Stomach (tissue), 9 donors: ENCODE measurements around the gene PDE9A. TPM values are rescaled to one million over a fixed set of nuclear protein-coding genes. Genes with fewer than 3 reads are reported as not detected.

ENCODE experiments used
- DNase-seq, 2 donors: peaks; one replicate each; pipeline versions ENCODE4 v3.0.0 to v3.0.0-alpha.2; 2013 to 2019
- H3K27ac ChIP-seq, 5 donors: fragments of 200-600 bp in 4 of 5; sonication (generic) in 4 of 5; one replicate each; pipeline ENCODE4 v1.5.1; 2013 to 2019; ENCODE audit warnings: mild to moderate bottlenecking in 1 of 5, moderate library complexity in 1 of 5
- H3K27me3 ChIP-seq, 3 donors: fragments of 200-600 bp; sonication (generic); one replicate each; pipeline ENCODE4 v1.5.1; 2017 to 2019; ENCODE audit warnings: mixed run types in 1 of 3
- H3K36me3 ChIP-seq, 4 donors: fragments of 200-600 bp; sonication (generic); 1 replicate in 3 of 4; 2 replicates in 1 of 4; pipeline ENCODE4 v1.5.1; 2016 to 2019
- H3K4me1 ChIP-seq, 4 donors: fragments of 200-600 bp; sonication (generic); one replicate each; pipeline ENCODE4 v1.5.1; 2016 to 2019
- H3K4me3 ChIP-seq, 4 donors: fragments of 200-600 bp; sonication (generic) in 3 of 4; one replicate each; pipeline ENCODE4 v1.5.1; 2016 to 2019; ENCODE audit warnings: mild to moderate bottlenecking in 1 of 4
- H3K9me3 ChIP-seq, 4 donors: fragments of 200-600 bp; sonication (generic); one replicate each; pipeline ENCODE4 v1.5.1; 2016 to 2019
- CTCF ChIP-seq, 7 experiments: fragments of 450-650 bp in 4 of 7; fragments of 200-600 bp in 3 of 7; sonication (generic) in 3 of 7; IDR thresholded peaks; one replicate each; pipeline ENCODE4 v1.5.1; 2016 to 2019; ENCODE audit warnings: antibody characterized with exemption in 7 of 7, control low read depth in 2 of 7, mild to moderate bottlenecking in 1 of 7
- EP300 ChIP-seq: sonication (generic); formaldehyde crosslinking; IDR thresholded peaks from one replicate; pipeline ENCODE4 v1.6.1; 2017; ENCODE audit warnings: antibody characterized with exemption
- POLR2A ChIP-seq, 4 donors: fragments of 450-650 bp; IDR thresholded peaks; one replicate each; pipeline ENCODE4 v1.6.1; 2016; ENCODE audit warnings: antibody characterized with exemption in 4 of 4, control low read depth in 2 of 4, mild to moderate bottlenecking in 1 of 4, moderate library complexity in 1 of 4
- POLR2AphosphoS5 ChIP-seq, 3 donors: sonication (generic); formaldehyde crosslinking; IDR thresholded peaks; one replicate each; pipeline ENCODE4 v1.6.1; 2016; ENCODE audit warnings: antibody characterized with exemption in 3 of 3
- WGBS, 5 donors: extraction: QIAGEN DNeasy Blood & Tissue Kit in 3 of 5; methylation state at CpG; one replicate each; pipeline versions ENCODE4 v1.1.5 to v1.1.7; 2013 to 2018; 5-methylcytosine and 5-hydroxymethylcytosine counted together
- intact Hi-C: fragments of 100-400 bp; cut with DNase I; formaldehyde crosslinking; loops from one replicate; pipeline ENCODE4 v1.15.1; 2023; ENCODE audit warnings: low total_unique reads
- polyA plus RNA-seq, 3 donors: library from polyadenylated mRNA; stranded (reverse); fragments of 200-250 nt; gene quantifications; one replicate each; pipeline ENCODE4 v1.2.3, GENCODE V29; 2013
- total RNA-seq, 5 donors: library from RNA; depleted of rRNA; stranded (reverse); fragments of >200 nt; gene quantifications; one replicate each; pipeline versions ENCODE4 v1.1.0 to v1.2.3, GENCODE V29; 2014 to 2016
- donor health status: healthy with polysubstance abuse.
- donor health status: Bipolar disorder and iron deficiency.
- donor health status: healthy.

Gene PDE9A
- total and polyA plus RNA-seq, 8 donors = 6.4 to 77.1 (median 11.9) TPM

GRCh38 chr21:42635848-42636519, 17.4 kb upstream of the PDE9A start:
- H3K4me3 ChIP-seq = no peak overlapping the region
- H3K27ac ChIP-seq = peak overlapping the region in 1 of 5 donors; percentile 13
- H3K9me3 ChIP-seq = no peaks in the 10 kb centered on the region
- peaks cover 0 to 48% (median 0%) of the 10 kb centered on the region in 3 donors for H3K27me3 ChIP-seq
- WGBS, 5 donors = 67 to 86% (median 73%) methylated on average over 6 of the region's 6 CpGs
- H3K36me3 ChIP-seq = no peaks in the 10 kb centered on the region
- TF ChIP-seq EP300 (no peak), CTCF (IDR thresholded peaks at IDR 0.05) (no peak), POLR2AphosphoS5 (IDR thresholded peaks at IDR 0.05) (no peak), POLR2A (IDR thresholded peaks at IDR 0.05) (no peak)
- DNase-seq = no peak
- H3K4me1 ChIP-seq = peaks cover 0 to 27% (median 20%) of the 10 kb centered on the region in 4 donors
- intact Hi-C loops = no loop called here

- Histone ChIP-seq H3K4me1 (peaks cover 0 to 31% (median 24%) of the 10 kb centered on the region in 4 donors), H3K27ac (peak overlapping the region in 1 of 5 donors; percentile 13), H3K9me3 (no peaks in the 10 kb centered on the region), H3K36me3 (no peaks in the 10 kb centered on the region), H3K4me3 (no peak overlapping the region), H3K27me3 (peaks cover 0 to 55% (median 0%) of the 10 kb centered on the region in 3 donors)
- no peak for DNase-seq
- intact Hi-C loops = no loop called here
- peak in 1 of 3 donors; percentile 16 for TF ChIP-seq POLR2AphosphoS5 (IDR thresholded peaks at IDR 0.05)
- no peak for TF ChIP-seq POLR2A (IDR thresholded peaks at IDR 0.05)
- WGBS, 5 donors = 50 to 63% (median 58%) methylated on average over 10 of the region's 10 CpGs
Measured at GRCh38 chr21:42636520-42637266, 16.7 kb upstream of the PDE9A start.

GRCh38 chr21:42637267-42638041, 16.0 kb upstream of the PDE9A start:
- Histone ChIP-seq H3K4me1 (peaks cover 0 to 31% (median 24%) of the 10 kb centered on the region in 4 donors), H3K4me3 (no peak overlapping the region), H3K9me3 (no peaks in the 10 kb centered on the region), H3K27me3 (peaks cover 0 to 60% (median 0%) of the 10 kb centered on the region in 3 donors), H3K27ac (no peak overlapping the region), H3K36me3 (no peaks in the 10 kb centered on the region)
- DNase-seq = no peak
- intact Hi-C loops = no loop called here
- WGBS, 5 donors = 83 to 88% (median 85%) methylated on average over 36 of the region's 36 CpGs
- TF ChIP-seq CTCF (IDR thresholded peaks at IDR 0.05) (no peak), EP300 (no peak), POLR2AphosphoS5 (IDR thresholded peaks at IDR 0.05) (no peak), POLR2A (IDR thresholded peaks at IDR 0.05) (no peak)

- no peak overlapping the region for H3K4me3 ChIP-seq
- DNase-seq = no peak
- intact Hi-C loops = no loop called here
Measured at GRCh38 chr21:42638266-42638863, 15.1 kb upstream of the PDE9A start.

More at GRCh38 chr21:42638266-42638863, 15.1 kb upstream of the PDE9A start:
- peaks cover 0 to 58% (median 0%) of the 10 kb centered on the region in 3 donors for H3K27me3 ChIP-seq
- WGBS, 5 donors = 65 to 74% (median 71%) methylated on average over 13 to 19 of the region's 19 CpGs
- TF ChIP-seq POLR2A (IDR thresholded peaks at IDR 0.05) (no peak), POLR2AphosphoS5 (IDR thresholded peaks at IDR 0.05) (no peak), EP300 (no peak), CTCF (IDR thresholded peaks at IDR 0.05) (no peak)
- no peaks in the 10 kb centered on the region for H3K9me3 ChIP-seq
- H3K4me1 ChIP-seq = peaks cover 0 to 31% (median 24%) of the 10 kb centered on the region in 4 donors
- no peak overlapping the region for H3K27ac ChIP-seq
- H3K36me3 ChIP-seq = no peaks in the 10 kb centered on the region
